Endothelial cell of umbilical vein (primary cell): Measurements from ENCODE around the gene ANKRD33. TPM values are rescaled to one million over a fixed set of nuclear protein-coding genes. Genes with fewer than 3 reads are reported as not detected.

Experiments
- BruUV-seq: library from RNA; stranded (reverse); fragments of 400-500 nt; replicated peaks from 2 replicates; lab custom pipeline; 2021; lab: Mats Ljungman, UMichigan
- CTCF ChIA-PET: fragments of 300-600, 350-600 bp; sonication (Branson Sonifier 250); formaldehyde crosslinking; loops from one replicate; lab custom pipeline; 2021; ENCODE audit warnings: antibody characterized with exemption, inconsistent platforms; lab: Charles Lee
- POLR2A ChIA-PET: fragments of 300-600, 350-600 bp; sonication (Branson Sonifier 250); formaldehyde crosslinking; loops from one replicate; lab custom pipeline; 2021; ENCODE audit warnings: antibody characterized with exemption, inconsistent platforms; lab: Charles Lee
- DNase-seq: peaks from one replicate; pipeline ENCODE4 v3.0.0-alpha.2; 2011; ENCODE audit warnings: low read depth, low spot score
- FAIRE-seq: peaks from 2 replicates; lab custom pipeline; 2011; peaks lifted over from hg19 to GRCh38; lab: Jason Lieb, UNC
- H2AFZ ChIP-seq: 2 replicates; pipeline ENCODE4 v1.6.0; 2012; ENCODE audit warnings: low read depth, low read length, control low read depth, inconsistent platforms
- H3K27ac ChIP-seq: 2 replicates; pipeline ENCODE4 v1.5.1; 2011; ENCODE audit warnings: low read depth, mild to moderate bottlenecking, control low read depth, low read length, moderate library complexity; ENCODE audit not compliant: insufficient read depth
- H3K27me3 ChIP-seq, 2 experiments: 2 replicates each; pipeline versions ENCODE4 v1.6.0 to v1.6.1; 2011; ENCODE audit warnings: low read length in 2 of 2, mixed read lengths in 1 of 2; ENCODE audit not compliant: control insufficient read depth in 2 of 2, insufficient read depth in 2 of 2
- H3K36me3 ChIP-seq, 2 experiments: 2 replicates in 1 of 2; 3 replicates in 1 of 2; pipeline ENCODE4 v1.5.1; 2011; ENCODE audit warnings: low read length in 2 of 2, mild to moderate bottlenecking in 1 of 2, moderate library complexity in 1 of 2; ENCODE audit not compliant: control insufficient read depth in 2 of 2, insufficient read depth in 2 of 2; ENCODE audit errors: extremely low read depth in 1 of 2
- H3K4me1 ChIP-seq: 3 replicates; pipeline ENCODE4 v1.5.1; 2011; ENCODE audit warnings: mild to moderate bottlenecking, low read length; ENCODE audit not compliant: control insufficient read depth, insufficient read depth; ENCODE audit errors: extremely low read depth
- H3K4me2 ChIP-seq: 2 replicates; pipeline ENCODE4 v1.6.1; 2011; ENCODE audit warnings: low read length, control low read depth, mixed read lengths; ENCODE audit not compliant: insufficient read depth
- H3K4me3 ChIP-seq, 3 experiments: fragments of 200-600 bp in 1 of 3; sonication (generic), shearing (Covaris generic) in 1 of 3; replicated peaks in 1 of 3; 2 replicates each; pipeline ENCODE4 v1.5.1; 2011 to 2016; ENCODE audit warnings: control low read depth in 3 of 3, low read length in 3 of 3, mild to moderate bottlenecking in 2 of 3, inconsistent platforms in 1 of 3, low read depth in 1 of 3, moderate library complexity in 1 of 3; ENCODE audit not compliant: insufficient read depth in 1 of 3
- H3K79me2 ChIP-seq: 2 replicates; pipeline ENCODE4 v1.6.0; 2012; ENCODE audit warnings: low read length, inconsistent platforms; ENCODE audit not compliant: control insufficient read depth, insufficient read depth
- H3K9ac ChIP-seq: replicated peaks from 2 replicates; pipeline ENCODE3; 2011; ENCODE audit warnings: low read length, control low read depth; ENCODE audit not compliant: insufficient read depth; ENCODE audit errors: extremely low read depth
- H3K9me1 ChIP-seq: replicated peaks from 3 replicates; pipeline ENCODE4 v1.6.0; 2011; ENCODE audit warnings: mild to moderate bottlenecking, low read length; ENCODE audit not compliant: control insufficient read depth, insufficient read depth; ENCODE audit errors: extremely low read depth
- H3K9me3 ChIP-seq: replicated peaks from 2 replicates; pipeline ENCODE4 v1.5.1; 2012; ENCODE audit warnings: low read length, inconsistent platforms; ENCODE audit not compliant: control insufficient read depth, insufficient read depth
- H4K20me1 ChIP-seq: replicated peaks from 2 replicates; pipeline ENCODE3; 2011; ENCODE audit warnings: mild to moderate bottlenecking, low read length; ENCODE audit not compliant: control insufficient read depth, insufficient read depth; ENCODE audit errors: extremely low read depth
- EZH2 ChIP-seq: IDR thresholded peaks from 2 replicates; pipeline ENCODE4 v1.6.1; 2012; ENCODE audit warnings: borderline replicate concordance, low read depth, mild to moderate bottlenecking, moderate library complexity, low read length, inconsistent platforms; ENCODE audit not compliant: severe bottlenecking
- POLR2A ChIP-seq: IDR thresholded peaks from 2 replicates; pipeline ENCODE4 v1.6.1; 2012; ENCODE audit warnings: low read depth, mild to moderate bottlenecking, control low read depth, low read length
- POLR2AphosphoS5 ChIP-seq: IDR thresholded peaks from 2 replicates; pipeline ENCODE4 v1.6.1; 2012; ENCODE audit warnings: low read depth, mild to moderate bottlenecking, control low read depth, low read length, moderate library complexity; ENCODE audit not compliant: insufficient read depth
- dilution Hi-C: fragments of 300-500 bp; cut with MboI; formaldehyde crosslinking; loops from one replicate; pipeline ENCODE4 v1.15.0; 2019; ENCODE audit warnings: low sequenced_read_pairs; ENCODE audit not compliant: extremely low pct_ligation_motif_present
- intact Hi-C: fragments of 100-400 bp; cut with micrococcal nuclease; formaldehyde crosslinking; loops from one replicate; pipeline ENCODE4 v1.10.0; 2022
- polyA plus RNA-seq, 4 experiments: library from polyadenylated mRNA; depleted of rRNA in 3 of 4; stranded (reverse) in 3 of 4; unstranded in 1 of 4; fragments of >200 nt; gene quantifications; 2 replicates each; pipeline versions ENCODE4 v1.2.1 to v1.2.3, GENCODE V29; 2011 to 2012; ENCODE audit warnings: missing spikeins in 1 of 4
- total RNA-seq: library from RNA; stranded (reverse); gene quantifications from 2 replicates; pipeline ENCODE4 v1.2.3, GENCODE V29; 2021
- TF ChIP-seq, protein P1 (sequence below): IDR thresholded peaks from 2 replicates; pipeline ENCODE4 v1.6.1; 2011; ENCODE audit not compliant: insufficient read depth, insufficient read length
- TF ChIP-seq, protein P2 (sequence below), 2 donors: IDR thresholded peaks; 1 replicate in 1 of 2; 2 replicates in 1 of 2; pipeline ENCODE4 v1.5.1; 2011; ENCODE audit warnings: low read length in 2 of 2, mild to moderate bottlenecking in 2 of 2, moderate library complexity in 2 of 2, control low read depth in 1 of 2, inconsistent platforms in 1 of 2, low read depth in 1 of 2; ENCODE audit not compliant: insufficient read depth in 1 of 2; ENCODE audit errors: extremely low read depth in 1 of 2

Gene ANKRD33
- total and polyA plus RNA-seq, 2 donors (not counting 3 experiments of a cell fraction or from before 2014, with no cell fraction given), result 0.80 to 1.2 TPM

GRCh38 chr12:51889216-51890132 lies 1.6 kb downstream of the ANKRD33 start:
- H3K79me2 ChIP-seq, result no peaks in the 10 kb centered on the region
- intact Hi-C loops (loop anchor here (5.0 kb wide), 1 partner anchor 147 kb away; no protein-coding TSS in a partner anchor), dilution Hi-C loops (no loop called here)
- CTCF ChIA-PET, result interaction anchor here (0.7 to 6.5 kb wide), 10 partner anchors 7 to 103 kb away, joined by 3 to 55 read pairs (median 5); partner anchors contain the start of gene ACVRL1
- H3K4me1 ChIP-seq, result peaks cover 35% of the 10 kb centered on the region
- H2AFZ ChIP-seq, result no peak overlapping the region
- no peak overlapping the region for H3K4me2 ChIP-seq
- no peaks in the 10 kb centered on the region for H4K20me1 ChIP-seq
- H3K4me3 ChIP-seq, result no peak overlapping the region
- H3K9me3 ChIP-seq, result peaks cover 2% of the 10 kb centered on the region
- TF ChIP-seq, protein P1, sequence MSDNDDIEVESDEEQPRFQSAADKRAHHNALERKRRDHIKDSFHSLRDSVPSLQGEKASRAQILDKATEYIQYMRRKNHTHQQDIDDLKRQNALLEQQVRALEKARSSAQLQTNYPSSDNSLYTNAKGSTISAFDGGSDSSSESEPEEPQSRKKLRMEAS, result no peak
- TF ChIP-seq, protein P2, sequence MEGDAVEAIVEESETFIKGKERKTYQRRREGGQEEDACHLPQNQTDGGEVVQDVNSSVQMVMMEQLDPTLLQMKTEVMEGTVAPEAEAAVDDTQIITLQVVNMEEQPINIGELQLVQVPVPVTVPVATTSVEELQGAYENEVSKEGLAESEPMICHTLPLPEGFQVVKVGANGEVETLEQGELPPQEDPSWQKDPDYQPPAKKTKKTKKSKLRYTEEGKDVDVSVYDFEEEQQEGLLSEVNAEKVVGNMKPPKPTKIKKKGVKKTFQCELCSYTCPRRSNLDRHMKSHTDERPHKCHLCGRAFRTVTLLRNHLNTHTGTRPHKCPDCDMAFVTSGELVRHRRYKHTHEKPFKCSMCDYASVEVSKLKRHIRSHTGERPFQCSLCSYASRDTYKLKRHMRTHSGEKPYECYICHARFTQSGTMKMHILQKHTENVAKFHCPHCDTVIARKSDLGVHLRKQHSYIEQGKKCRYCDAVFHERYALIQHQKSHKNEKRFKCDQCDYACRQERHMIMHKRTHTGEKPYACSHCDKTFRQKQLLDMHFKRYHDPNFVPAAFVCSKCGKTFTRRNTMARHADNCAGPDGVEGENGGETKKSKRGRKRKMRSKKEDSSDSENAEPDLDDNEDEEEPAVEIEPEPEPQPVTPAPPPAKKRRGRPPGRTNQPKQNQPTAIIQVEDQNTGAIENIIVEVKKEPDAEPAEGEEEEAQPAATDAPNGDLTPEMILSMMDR (IDR thresholded peaks at IDR 0.05; ENCODE audit: extremely low read depth in 1 of 2, insufficient read depth in 1 of 2, low read depth in 1 of 2, low read length in 2 of 2), result peak; percentile 23 to 43
- no peak for TF ChIP-seq EZH2
- no peak for TF ChIP-seq POLR2A
- TF ChIP-seq POLR2AphosphoS5, result no peak
- no peak for DNase-seq
- no TSS peak for BruUV-seq
- no peak overlapping the region for H3K9ac ChIP-seq
- POLR2A ChIA-PET, result interaction anchor here (1.1 kb wide), 1 partner anchor 117 kb away, joined by 3 read pairs; the partner anchor contains the start of gene TAMALIN
- no peaks in the 10 kb centered on the region for H3K27me3 ChIP-seq
- H3K9me1 ChIP-seq, result no peaks in the 10 kb centered on the region
- FAIRE-seq, result no peak
- no peak overlapping the region for H3K27ac ChIP-seq
- H3K36me3 ChIP-seq, result no peaks in the 10 kb centered on the region
